SKM-1 (cell line): ENCODE results near the gene CREB5.

Experiments used
- DNase-seq: peaks from one replicate; lab custom pipeline; 2025; ENCODE audit not compliant: unreplicated experiment; lab: John Stamatoyannopoulos, UW

CREB5 gene

GRCh38 chr7:28872226-28872625, 459.9 kb downstream of the CREB5 start:
- no peak for DNase-seq

GRCh38 chr7:28873365-28873764, 461.0 kb downstream of the CREB5 start:
- no peak for DNase-seq

- DNase-seq: no peak
Observed at GRCh38 chr7:28874001-28874400, 461.7 kb downstream of the CREB5 start.
